GM12878 (cell line): ENCODE results near the gene SMIM38. TPM values are rescaled to one million over a fixed set of nuclear protein-coding genes. Genes with fewer than 3 reads are reported as not detected.

Experiments used
- ATAC-seq: fragments of 200-7000 bp; cut with Tn5 transposase; 3 replicates; pipeline ENCODE4 v1.9.1; 2020; ENCODE audit warnings: mild to moderate bottlenecking, moderate library complexity
- BruUV-seq: library from RNA; stranded (reverse); fragments of 400-500 nt; replicated peaks from 2 replicates; lab custom pipeline; 2021; lab: Mats Ljungman, UMichigan
- CTCF ChIA-PET: fragments of 300-600 bp; sonication (Branson Sonifier 250); formaldehyde crosslinking; extraction: SDS; loops from one replicate; lab custom pipeline; 2021; ENCODE audit warnings: inconsistent platforms; lab: Yijun Ruan, JAX
- POLR2A ChIA-PET: fragments of 350-600 bp; formaldehyde crosslinking; extraction: SDS; loops from one replicate; lab custom pipeline; 2021; ENCODE audit warnings: inconsistent platforms; lab: Charles Lee
- RAD21 ChIA-PET: fragments of 300-600 bp; sonication (Branson Sonifier 250); formaldehyde crosslinking; loops from one replicate; lab custom pipeline; 2023; ENCODE audit warnings: antibody characterized with exemption; ENCODE audit not compliant: unreplicated experiment; lab: Charles Lee
- SMC1A ChIA-PET: fragments of 300-600 bp; sonication (Branson Sonifier 250); formaldehyde crosslinking; loops from one replicate; lab custom pipeline; 2023; ENCODE audit not compliant: unreplicated experiment, uncharacterized antibody; lab: Charles Lee
- DNase-seq: peaks from one replicate; pipeline ENCODE4 v3.0.0-alpha.2; 2011; ENCODE audit warnings: low read depth, low spot score
- FAIRE-seq: peaks from 3 replicates; lab custom pipeline; 2011; peaks lifted over from hg19 to GRCh38; lab: Jason Lieb, UNC
- H2AFZ ChIP-seq: 2 replicates; pipeline ENCODE4 v1.6.0; 2011; ENCODE audit warnings: low read depth, low read length, control low read depth; ENCODE audit not compliant: control insufficient read depth
- H3K27ac ChIP-seq: 2 replicates; pipeline ENCODE4 v1.5.1; 2011; ENCODE audit warnings: control low read depth; ENCODE audit not compliant: control insufficient read depth, insufficient read depth
- H3K27me3 ChIP-seq, 2 experiments: replicated peaks in 1 of 2; 2 replicates each; pipeline versions ENCODE4 v1.6.0 to v1.6.1; 2011; ENCODE audit warnings: low read length in 1 of 2; ENCODE audit not compliant: control insufficient read depth in 2 of 2, insufficient read depth in 2 of 2
- H3K36me3 ChIP-seq, 2 experiments: 2 replicates each; pipeline ENCODE4 v1.5.1; 2011; ENCODE audit warnings: low read length in 1 of 2; ENCODE audit not compliant: control insufficient read depth in 2 of 2, insufficient read depth in 2 of 2
- H3K4me1 ChIP-seq: 2 replicates; pipeline ENCODE4 v1.6.1; 2011; ENCODE audit warnings: mild to moderate bottlenecking, low read length, moderate library complexity, mixed read lengths; ENCODE audit not compliant: control insufficient read depth, insufficient read depth
- H3K4me2 ChIP-seq: 2 replicates; pipeline ENCODE4 v1.6.0; 2011; ENCODE audit warnings: control low read depth; ENCODE audit not compliant: control insufficient read depth, insufficient read depth
- H3K4me3 ChIP-seq: fragments of 200-600 bp; sonication (generic); 2 replicates; pipeline ENCODE4 v1.5.1; 2016
- H3K79me2 ChIP-seq: 2 replicates; pipeline ENCODE4 v1.6.0; 2011; ENCODE audit warnings: low read length; ENCODE audit not compliant: control insufficient read depth, insufficient read depth
- H3K9ac ChIP-seq: 2 replicates; pipeline ENCODE4 v1.8.0; 2011; ENCODE audit warnings: low read length, control low read depth, mixed read lengths; ENCODE audit not compliant: control insufficient read depth, insufficient read depth
- H3K9me3 ChIP-seq: replicated peaks from 3 replicates; pipeline ENCODE4 v1.5.1; 2011; ENCODE audit warnings: mild to moderate bottlenecking, low read length; ENCODE audit not compliant: control insufficient read depth, insufficient read depth
- H4K20me1 ChIP-seq: 2 replicates; pipeline ENCODE4 v1.6.0; 2011; ENCODE audit not compliant: control insufficient read depth, insufficient read depth
- BCLAF1 ChIP-seq: fragments of 450-650 bp; IDR thresholded peaks from 2 replicates; pipeline ENCODE4 v1.6.1; 2017; ENCODE audit warnings: antibody characterized with exemption, mild to moderate bottlenecking, moderate library complexity
- CHD1 ChIP-seq: IDR thresholded peaks from 2 replicates; pipeline ENCODE4 v1.6.1; 2012; ENCODE audit warnings: low read depth, low read length, improper control_type of control experiment
- EGR1 ChIP-seq, 2 experiments: IDR thresholded peaks; 1 replicate in 1 of 2; 2 replicates in 1 of 2; pipeline ENCODE4 v1.6.1; 2011 to 2012; ENCODE audit warnings: low read depth in 2 of 2, low read length in 2 of 2, borderline replicate concordance in 1 of 2, mild to moderate bottlenecking in 1 of 2, moderate library complexity in 1 of 2
- MYB ChIP-seq: fragments of 150-350 bp; IDR thresholded peaks from 2 replicates; pipeline ENCODE4 v1.6.1; 2014; ENCODE audit warnings: mild to moderate bottlenecking, low read depth, low read length, borderline replicate concordance
- NR2F1 ChIP-seq: fragments of 450-650 bp; conservative IDR thresholded peaks from 2 replicates; pipeline ENCODE4 v1.6.1; 2017; ENCODE audit warnings: mild to moderate bottlenecking
- RAD21 ChIP-seq: IDR thresholded peaks from 2 replicates; pipeline ENCODE4 v1.6.1; 2011; ENCODE audit warnings: mild to moderate bottlenecking, low read depth, low read length, moderate library complexity; ENCODE audit not compliant: insufficient read depth
- SRF ChIP-seq, 2 experiments: IDR thresholded peaks; 2 replicates each; pipeline ENCODE4 v1.6.1; 2011; ENCODE audit warnings: low read depth in 2 of 2, low read length in 2 of 2, mild to moderate bottlenecking in 1 of 2, moderate library complexity in 1 of 2
- WGBS: methylation state at CpG from one replicate; pipeline ENCODE4 v1.1.6; 2016; ENCODE audit warnings: low lambda C conversion rate; ENCODE audit not compliant: insufficient replicate concordance, insufficient coverage; ENCODE audit errors: missing lambda C conversion rate; 5-methylcytosine and 5-hydroxymethylcytosine counted together
- in situ Hi-C: fragments of 300-500 bp; cut with MboI; formaldehyde crosslinking; loops from 9 replicates; pipeline ENCODE4 v1.14.3; 2018; ENCODE audit warnings: mixed read lengths
- intact Hi-C: fragments of 100-400 bp; cut with micrococcal nuclease; formaldehyde crosslinking; loops from one replicate; pipeline ENCODE4 v1.14.2; 2022; ENCODE audit not compliant: unreplicated experiment
- polyA plus RNA-seq, 11 experiments: library from polyadenylated mRNA; depleted of rRNA in 4 of 11; unstranded in 6 of 11; stranded (reverse) in 5 of 11; fragments of >200 nt; fragmentation: Nextera tagmentation in 4 of 11; fragmentation: Illumina TruSeq in 1 of 11; extraction: Ambion mirVana in 4 of 11; extraction: Trizol in 1 of 11; gene quantifications; 1 replicate in 1 of 11; 2 replicates in 10 of 11; pipeline versions ENCODE4 v1.2.1 to v1.2.3, GENCODE V29; 2011 to 2016; ENCODE audit warnings: inconsistent platforms in 2 of 11, missing spikeins in 2 of 11, low read depth in 1 of 11
- total RNA-seq, 4 experiments: library from RNA; depleted of rRNA in 3 of 4; stranded (reverse); fragments of >200 nt in 3 of 4; fragmentation: Illumina TruSeq in 1 of 4; extraction: Trizol in 1 of 4; gene quantifications; 2 replicates each; pipeline versions ENCODE4 v1.2.1 to v1.2.3, GENCODE V29; 2013 to 2021

SMIM38 gene
- total and polyA plus RNA-seq, 10 of the 15 experiments (the other 5 are each of a cell fraction or from before 2014, with no cell fraction given): 0.15 to 5.0 (median 2.1) TPM; not detected in 1

GRCh38 chr11:69122630-69123431 lies 32.9 kb upstream of the SMIM38 start:
- peak; percentile 68 for ATAC-seq
- in situ Hi-C loops: no loop called here

GRCh38 chr11:69123593-69124545 lies 31.9 kb upstream of the SMIM38 start:
- intact Hi-C loops: no loop called here
- DNase-seq: no peak
- no peaks in the 10 kb centered on the region for H4K20me1 ChIP-seq
- ChIA-PET POLR2A (no interaction called here), CTCF (interaction anchor here (0.9 to 1.2 kb wide), 2 partner anchors 8 to 22 kb away, joined by 3 to 6 read pairs; no protein-coding TSS in a partner anchor), SMC1A (interaction anchor here (1.0 to 1.6 kb wide), 2 partner anchors 32 to 43 kb away, joined by 3 read pairs; partner anchors contain the start of gene SMIM38), RAD21 (no interaction called here)
- peak overlapping the region; percentile 59 for H3K4me2 ChIP-seq
- WGBS: 42% methylated on average over 19 of the region's 27 CpGs
- H3K9ac ChIP-seq: no peak overlapping the region
- in situ Hi-C loops: no loop called here
- peak overlapping the region; percentile 47 for H2AFZ ChIP-seq
- H3K27me3 ChIP-seq: no peaks in the 10 kb centered on the region
- no peak for FAIRE-seq
- no peaks in the 10 kb centered on the region for H3K79me2 ChIP-seq
- no peaks in the 10 kb centered on the region for H3K36me3 ChIP-seq
- H3K9me3 ChIP-seq: peaks cover 2% of the 10 kb centered on the region; the same call in 2 of the 3 replicates
- H3K4me1 ChIP-seq: peaks cover 19% of the 10 kb centered on the region
- no TSS peak for BruUV-seq
- ATAC-seq: peak; percentile 39
- H3K4me3 ChIP-seq: no peak overlapping the region
- no peak overlapping the region for H3K27ac ChIP-seq
- 0 out of 2 replicates have a peak, but pooled peaks have one; percentile 4 for TF ChIP-seq NR2F1
- TF ChIP-seq CHD1: no peak
- TF ChIP-seq MYB: no peak
- TF ChIP-seq BCLAF1: no peak
- 0 out of 2 replicates have a peak, but pooled peaks have one; percentile 2 for TF ChIP-seq RAD21

More at GRCh38 chr11:69122630-69123431, 32.9 kb upstream of the SMIM38 start:
- ChIA-PET POLR2A (interaction anchor here (0.6 to 0.7 kb wide), 2 partner anchors 34 to 1076 kb away, joined by 3 to 4 read pairs; no protein-coding TSS in a partner anchor), CTCF (interaction anchor here (0.6 to 1.2 kb wide), 3 partner anchors 9 to 704 kb away, joined by 3 to 6 read pairs (median 3); no protein-coding TSS in a partner anchor), SMC1A (interaction anchor here (1.0 to 1.6 kb wide), 2 partner anchors 33 to 44 kb away, joined by 3 read pairs; partner anchors contain the start of gene SMIM38), RAD21 (no interaction called here)
- Histone ChIP-seq H3K9me3 (no peaks in the 10 kb centered on the region; the same call in 2 of the 3 replicates), H3K27me3 (no peaks in the 10 kb centered on the region), H3K36me3 (no peaks in the 10 kb centered on the region), H3K4me2 (peak overlapping the region; percentile 64; the same call in 1 of the 2 replicates), H3K79me2 (no peaks in the 10 kb centered on the region), H3K27ac (no peak overlapping the region), H3K9ac (no peak overlapping the region), H3K4me3 (no peak overlapping the region), H4K20me1 (no peaks in the 10 kb centered on the region), H3K4me1 (peaks cover 19% of the 10 kb centered on the region), H2AFZ (peak overlapping the region; percentile 47)
- FAIRE-seq: no peak
- DNase-seq: no peak
- intact Hi-C loops: no loop called here
- TF ChIP-seq SRF (IDR thresholded peaks at IDR 0.05; ENCODE audit: low read depth in 2 of 2, low read length in 2 of 2) (no peak), EGR1 (IDR thresholded peaks at IDR 0.05; ENCODE audit: borderline replicate concordance in 1 of 2, low read depth in 2 of 2, low read length in 2 of 2) (peak in 1 of 2 experiments; percentile 71; a peak in 2 of 3 replicates)
- WGBS: 8% methylated on average over 25 of the region's 27 CpGs
- no TSS peak for BruUV-seq
